ENCODE measurements around the gene MARK3.

DNA sequence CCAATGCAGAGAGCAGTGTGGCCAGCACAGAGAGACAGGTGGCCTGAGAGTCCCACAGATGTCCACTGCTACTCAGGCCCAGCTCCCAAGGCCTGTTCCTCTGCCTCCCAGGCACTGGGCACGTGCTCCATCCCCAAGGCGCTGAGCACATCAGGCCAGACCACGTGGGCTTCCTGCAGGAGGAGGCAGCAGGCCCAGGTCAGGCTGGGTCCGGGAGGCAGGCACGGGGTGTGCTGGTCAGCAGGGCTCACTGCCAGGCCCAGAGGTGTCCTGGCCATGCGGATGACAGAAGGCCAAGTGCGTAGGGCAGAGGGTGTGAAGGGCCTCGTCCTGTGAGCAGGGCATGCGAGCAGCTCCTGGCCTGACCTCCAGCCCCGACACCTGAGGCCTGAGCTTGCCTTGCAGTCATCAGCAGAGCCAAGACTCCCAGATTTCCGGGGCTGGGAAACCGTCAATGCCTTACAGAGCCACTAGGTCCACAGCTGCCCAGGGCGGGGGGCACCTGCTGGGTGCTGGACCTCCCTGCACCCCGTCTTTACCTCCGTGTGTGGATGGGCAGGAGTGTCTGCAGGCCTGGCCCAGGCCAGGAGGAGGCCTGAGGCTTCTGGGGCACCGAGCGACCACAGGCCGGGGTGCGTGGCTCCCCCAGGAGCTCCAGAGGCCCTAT, 158.6 kb downstream of the MARK3 start:
- TF ChIP-seq, protein P1, sequence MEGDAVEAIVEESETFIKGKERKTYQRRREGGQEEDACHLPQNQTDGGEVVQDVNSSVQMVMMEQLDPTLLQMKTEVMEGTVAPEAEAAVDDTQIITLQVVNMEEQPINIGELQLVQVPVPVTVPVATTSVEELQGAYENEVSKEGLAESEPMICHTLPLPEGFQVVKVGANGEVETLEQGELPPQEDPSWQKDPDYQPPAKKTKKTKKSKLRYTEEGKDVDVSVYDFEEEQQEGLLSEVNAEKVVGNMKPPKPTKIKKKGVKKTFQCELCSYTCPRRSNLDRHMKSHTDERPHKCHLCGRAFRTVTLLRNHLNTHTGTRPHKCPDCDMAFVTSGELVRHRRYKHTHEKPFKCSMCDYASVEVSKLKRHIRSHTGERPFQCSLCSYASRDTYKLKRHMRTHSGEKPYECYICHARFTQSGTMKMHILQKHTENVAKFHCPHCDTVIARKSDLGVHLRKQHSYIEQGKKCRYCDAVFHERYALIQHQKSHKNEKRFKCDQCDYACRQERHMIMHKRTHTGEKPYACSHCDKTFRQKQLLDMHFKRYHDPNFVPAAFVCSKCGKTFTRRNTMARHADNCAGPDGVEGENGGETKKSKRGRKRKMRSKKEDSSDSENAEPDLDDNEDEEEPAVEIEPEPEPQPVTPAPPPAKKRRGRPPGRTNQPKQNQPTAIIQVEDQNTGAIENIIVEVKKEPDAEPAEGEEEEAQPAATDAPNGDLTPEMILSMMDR (IDR thresholded peaks at IDR 0.05) = no peak
- no peak for TF ChIP-seq POLR2AphosphoS5 (IDR thresholded peaks at IDR 0.05)
